ENCODE results near the gene ZNF84. TPM values are rescaled to one million over a fixed set of nuclear protein-coding genes. Genes with fewer than 3 reads are reported as not detected.

Gene ZNF84
- total RNA-seq (2022; extraction: Qiagen RNA extraction): 10.0 to 14.9 TPM (median 12.7 TPM) in 5 replicates

GRCh38 chr12:133037207-133038005, at the start of gene ZNF84:
Gene ZNF84, plus strand, starts transcription at chr12:133037509. Its CDS starts 3,959 bp downstream, at chr12:133041468.

GRCh38 chr12:133080368-133081158, 43.3 kb downstream of the ZNF84 start, which contains the start of gene ZNF140:
Gene ZNF140, plus strand, starts transcription at chr12:133080923. Its CDS starts 398 bp downstream, at chr12:133081321.

Other genes starting within 250 kb of the ZNF84 start
- 18.3 to 22.4 TPM (median 21.2 TPM) in 5 replicates for gene GOLGA3, start 208.6 kb upstream of the ZNF84 start, total RNA-seq (2022; extraction: Qiagen RNA extraction)
- 19.4 to 25.1 TPM (median 22.4 TPM) in 5 replicates for gene CHFR, start 149.9 kb upstream of the ZNF84 start, total RNA-seq (2022; extraction: Qiagen RNA extraction)
- gene ZNF605, start 81.2 kb upstream of the ZNF84 start, total RNA-seq (2022; extraction: Qiagen RNA extraction): 2.5 to 4.3 TPM (median 3.3 TPM) in 5 replicates
- gene ZNF26, start 51.1 kb upstream of the ZNF84 start, total RNA-seq (2022; extraction: Qiagen RNA extraction): 7.0 to 9.0 TPM (median 7.7 TPM) in 5 replicates
- 8.5 to 10.0 TPM (median 9.3 TPM) in 5 replicates for gene ZNF140, start 43.4 kb downstream of the ZNF84 start, total RNA-seq (2022; extraction: Qiagen RNA extraction)
- gene ZNF891, start 92.8 kb downstream of the ZNF84 start, total RNA-seq (2022; extraction: Qiagen RNA extraction): 0.28 to 0.41 TPM (median 0.31 TPM) in 5 replicates
- 1.1 to 2.0 TPM (median 1.6 TPM) in 5 replicates for gene ZNF10, start 93.1 kb downstream of the ZNF84 start, total RNA-seq (2022; extraction: Qiagen RNA extraction)
- 9.0 to 13.0 TPM (median 12.3 TPM) in 5 replicates for gene ZNF268, start 144.0 kb downstream of the ZNF84 start, total RNA-seq (2022; extraction: Qiagen RNA extraction)
- not detected in 5 replicates for gene ANHX, start 198.4 kb downstream of the ZNF84 start, total RNA-seq (2022; extraction: Qiagen RNA extraction)

Data from A549 treated with Mapracorat at 1 μM for 4 hours (cell line).